Uterus (tissue), 4 donors: ENCODE results near the gene PER3. TPM values are rescaled to one million over a fixed set of nuclear protein-coding genes. Genes with fewer than 3 reads are reported as not detected.

Experiments used
- DNase-seq, 2 donors: peaks; one replicate each; pipeline ENCODE4 v3.0.0-alpha.2; 2019 to 2020
- H3K27ac ChIP-seq, 2 donors: fragments of 200-600 bp; sonication (generic); 1 replicate in 1 of 2; 2 replicates in 1 of 2; pipeline ENCODE4 v1.5.1; 2016 to 2018
- H3K27me3 ChIP-seq, 2 donors: fragments of 200-600 bp; sonication (generic); one replicate each; pipeline ENCODE4 v1.5.1; 2018 to 2019; ENCODE audit warnings: control low read depth in 1 of 2
- H3K36me3 ChIP-seq, 2 donors: fragments of 200-600 bp; sonication (generic); one replicate each; pipeline ENCODE4 v1.5.1; 2019; ENCODE audit warnings: control low read depth in 1 of 2
- H3K4me1 ChIP-seq, 2 donors: fragments of 200-600 bp; sonication (generic); one replicate each; pipeline ENCODE4 v1.5.1; 2018 to 2019; ENCODE audit warnings: control low read depth in 1 of 2
- H3K4me3 ChIP-seq, 2 donors: fragments of 200-600 bp; sonication (generic); 1 replicate in 1 of 2; 2 replicates in 1 of 2; pipeline ENCODE4 v1.5.1; 2018 to 2019; ENCODE audit warnings: mild to moderate bottlenecking in 1 of 2
- H3K9me3 ChIP-seq, 2 donors: fragments of 200-600 bp; sonication (generic); one replicate each; pipeline ENCODE4 v1.5.1; 2019; ENCODE audit warnings: control low read depth in 1 of 2
- CTCF ChIP-seq, 4 experiments: fragments of 200-600 bp in 2 of 4; fragments of 450-650 bp in 2 of 4; sonication (generic) in 2 of 4; IDR thresholded peaks; one replicate each; pipeline ENCODE4 v1.5.1; 2016 to 2019; ENCODE audit warnings: antibody characterized with exemption in 4 of 4, mild to moderate bottlenecking in 2 of 4, moderate library complexity in 1 of 4
- POLR2A ChIP-seq, 2 donors: fragments of 450-650 bp; IDR thresholded peaks; one replicate each; pipeline ENCODE4 v1.6.1; 2016; ENCODE audit warnings: antibody characterized with exemption in 2 of 2, mild to moderate bottlenecking in 1 of 2, moderate library complexity in 1 of 2
- intact Hi-C: fragments of 100-400 bp; cut with DNase I; formaldehyde crosslinking; loops from one replicate; pipeline ENCODE4 v1.15.1; 2023; ENCODE audit warnings: low total_unique reads
- total RNA-seq, 4 donors: library from RNA; depleted of rRNA in 3 of 4; stranded (reverse); fragments of >200 nt in 3 of 4; gene quantifications; one replicate each; pipeline versions ENCODE4 v1.1.0 to v1.2.4, GENCODE V29; 2014 to 2023
- donor health status: DM: yes; HTN: yes; CAD: no.

Gene PER3
- total RNA-seq, 4 donors from 2014 or later, result 6.9 to 69.0 (median 20.7) TPM

DNA sequence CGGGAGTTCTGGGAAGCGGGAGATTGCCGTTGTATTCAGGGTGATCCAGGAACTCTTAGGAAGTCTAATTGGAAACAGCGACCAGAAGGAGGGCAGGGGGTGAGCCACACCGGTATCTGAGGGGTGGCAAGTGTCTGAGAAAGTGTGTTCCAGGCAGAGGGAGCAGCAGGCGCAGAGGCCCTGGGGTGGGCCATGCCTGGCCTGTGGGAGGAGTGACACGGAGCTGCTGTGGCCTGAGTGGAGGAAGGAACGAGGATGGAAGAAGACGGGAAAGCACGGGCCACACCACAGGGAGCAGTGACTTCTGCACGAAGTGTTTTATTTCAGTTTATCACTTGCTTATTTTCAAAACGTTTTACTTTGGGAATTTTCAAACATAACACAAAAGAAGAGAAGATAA lies 11.3 kb downstream of the PER3 start:
- H3K27me3 ChIP-seq, result no peaks in the 10 kb centered on the region
- no peak overlapping the region for H3K27ac ChIP-seq
- no peaks in the 10 kb centered on the region for H3K36me3 ChIP-seq
- H3K4me1 ChIP-seq, result no peaks in the 10 kb centered on the region
- intact Hi-C loops, result no loop called here
- no peak for DNase-seq
- H3K4me3 ChIP-seq, result no peak overlapping the region
- TF ChIP-seq POLR2A (IDR thresholded peaks at IDR 0.05), result no peak
- no peak for TF ChIP-seq CTCF (IDR thresholded peaks at IDR 0.05)
- no peaks in the 10 kb centered on the region for H3K9me3 ChIP-seq

DNA sequence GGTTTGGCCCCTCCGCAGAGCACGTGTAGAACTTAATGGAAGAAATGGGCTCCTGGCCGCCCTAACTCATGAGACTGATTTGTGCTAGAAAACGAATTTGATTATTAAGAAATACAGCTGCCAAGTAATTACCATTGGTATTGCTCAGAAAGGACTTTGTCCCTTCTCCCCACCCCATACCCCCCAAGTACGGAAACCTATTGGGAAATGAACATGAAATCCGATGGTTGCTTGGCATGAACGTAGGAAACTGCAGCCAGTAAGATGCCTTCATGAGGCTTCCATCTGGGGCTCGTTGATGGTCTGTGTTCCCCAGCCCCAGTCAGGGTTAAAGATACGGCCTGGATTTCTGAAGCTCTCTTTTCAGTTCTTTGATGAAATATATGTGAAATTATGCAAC lies 21.4 kb downstream of the PER3 start:
- intact Hi-C loops, result no loop called here
- H3K4me1 ChIP-seq, result no peaks in the 10 kb centered on the region
- no peaks in the 10 kb centered on the region for H3K36me3 ChIP-seq
- H3K27ac ChIP-seq, result no peak overlapping the region
- no peaks in the 10 kb centered on the region for H3K9me3 ChIP-seq
- no peak overlapping the region for H3K4me3 ChIP-seq
- no peak for TF ChIP-seq CTCF (IDR thresholded peaks at IDR 0.05)
- TF ChIP-seq POLR2A (IDR thresholded peaks at IDR 0.05), result no peak
- no peaks in the 10 kb centered on the region for H3K27me3 ChIP-seq
- DNase-seq, result no peak

DNA sequence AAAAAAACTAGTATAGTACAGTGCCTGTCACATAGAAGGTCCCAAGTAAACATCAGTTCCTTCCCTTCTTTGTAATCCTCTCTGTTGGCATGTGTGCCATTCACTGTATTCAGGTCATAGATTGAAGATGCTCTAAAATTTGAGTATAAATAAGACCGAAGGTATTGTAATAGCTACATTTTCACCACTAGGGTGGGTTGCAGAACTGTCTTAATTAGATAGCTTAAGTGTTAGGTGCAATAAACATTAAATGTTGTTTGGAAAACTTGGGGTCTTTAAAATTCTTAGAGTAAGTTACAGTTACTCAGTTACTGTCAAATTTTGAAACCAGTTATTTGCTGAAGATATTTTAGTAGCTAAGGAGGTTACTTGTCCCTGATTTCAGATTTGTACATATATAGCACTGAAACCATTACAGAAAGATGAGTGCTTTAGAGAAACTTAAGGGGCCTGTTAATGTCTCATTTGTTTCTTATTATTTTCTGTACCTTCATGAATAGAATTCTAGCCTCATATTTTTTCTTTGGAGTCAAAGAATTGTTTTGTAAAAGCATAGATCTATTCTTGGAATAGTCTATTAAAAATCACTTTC lies 24.3 kb downstream of the PER3 start:
- peaks cover 0 to 7% of the 10 kb centered on the region in 2 donors for H3K9me3 ChIP-seq
- H3K4me1 ChIP-seq, result no peaks in the 10 kb centered on the region
- no peaks in the 10 kb centered on the region for H3K36me3 ChIP-seq
- H3K27me3 ChIP-seq, result no peaks in the 10 kb centered on the region
- TF ChIP-seq POLR2A (IDR thresholded peaks at IDR 0.05) (no peak), CTCF (IDR thresholded peaks at IDR 0.05) (peak in 3 of 4 experiments; percentile 19 to 32 (median 24))
- H3K4me3 ChIP-seq, result no peak overlapping the region
- no peak for DNase-seq
- no peak overlapping the region for H3K27ac ChIP-seq
- intact Hi-C loops, result no loop called here

- H3K36me3 ChIP-seq, result no peaks in the 10 kb centered on the region
- H3K4me1 ChIP-seq, result no peaks in the 10 kb centered on the region
- H3K27ac ChIP-seq, result no peak overlapping the region
- H3K27me3 ChIP-seq, result no peaks in the 10 kb centered on the region
- intact Hi-C loops, result no loop called here
- TF ChIP-seq POLR2A (IDR thresholded peaks at IDR 0.05), result no peak
- no peak for TF ChIP-seq CTCF (IDR thresholded peaks at IDR 0.05)
- no peak overlapping the region for H3K4me3 ChIP-seq
- no peak for DNase-seq
- H3K9me3 ChIP-seq, result peaks cover 0 to 11% of the 10 kb centered on the region in 2 donors
Observed at GRCh38 chr1:7809742-7810141, 25.7 kb downstream of the PER3 start.

GRCh38 chr1:7810395-7810794 lies 26.3 kb downstream of the PER3 start:
- TF ChIP-seq POLR2A (IDR thresholded peaks at IDR 0.05) (no peak), CTCF (IDR thresholded peaks at IDR 0.05) (no peak)
- no peak for DNase-seq
- no peaks in the 10 kb centered on the region for H3K36me3 ChIP-seq

More at GRCh38 chr1:7810395-7810794, 26.3 kb downstream of the PER3 start:
- H3K4me3 ChIP-seq, result no peak overlapping the region
- no peaks in the 10 kb centered on the region for H3K27me3 ChIP-seq
- intact Hi-C loops, result no loop called here
- H3K9me3 ChIP-seq, result peaks cover 0 to 11% of the 10 kb centered on the region in 2 donors
- no peak overlapping the region for H3K27ac ChIP-seq
- H3K4me1 ChIP-seq, result no peaks in the 10 kb centered on the region
